Measurements from ENCODE around the gene ARSH.
"Not testable (repeated sequence)": the region's sequence is repeated elsewhere in the genome, so short reads cannot be mapped to it uniquely, and the experiment has no call there.

The ARSH gene

GRCh38 chrX:3037218-3037617, 30.9 kb downstream of the ARSH start:
- no peak for DNase-seq (ENCODE audit: low spot score)

GRCh38 chrX:3044196-3044595, 37.9 kb downstream of the ARSH start:
- DNase-seq (ENCODE audit: low spot score), result no peak

GRCh38 chrX:3044671-3045070, 38.3 kb downstream of the ARSH start:
- no peak for DNase-seq (ENCODE audit: low spot score)

- DNase-seq (ENCODE audit: low spot score), result no peak
These were observed 40.2 kb downstream of the ARSH start for GRCh38 chrX:3046253-3047240.

GRCh38 chrX:3050523-3051175, 44.3 kb downstream of the ARSH start:
- DNase-seq (ENCODE audit: low spot score), result not testable (repeated sequence)

- no peak for DNase-seq (ENCODE audit: low spot score)
These were observed 46.5 kb downstream of the ARSH start for GRCh38 chrX:3052860-3053259.

GRCh38 chrX:3066555-3066954, 60.2 kb downstream of the ARSH start:
- no peak for DNase-seq (ENCODE audit: low spot score)

- no peak for DNase-seq (ENCODE audit: low spot score)
These were observed 69.6 kb downstream of the ARSH start for GRCh38 chrX:3075959-3076358.

GRCh38 chrX:3076416-3076991, 70.2 kb downstream of the ARSH start:
- DNase-seq (ENCODE audit: low spot score), result peak; percentile 5

All from iPS-NIHi11 (cell line).